GM12878 (cell line): ENCODE data around the gene LIN7B.

Experiments used
- FOXK2 ChIP-seq: fragments of 450-650 bp; IDR thresholded peaks from 2 replicates; pipeline ENCODE4 v1.6.1; 2017; ENCODE audit warnings: mild to moderate bottlenecking, moderate library complexity
- PAX5 ChIP-seq: IDR thresholded peaks from 2 replicates; pipeline ENCODE4 v1.6.1; 2011; ENCODE audit warnings: low read depth, low read length, borderline replicate concordance
- POLR2A ChIP-seq: IDR thresholded peaks from 2 replicates; pipeline ENCODE4 v1.6.1; 2011; ENCODE audit warnings: low read depth, mild to moderate bottlenecking, low read length
- YY1 ChIP-seq: IDR thresholded peaks from 2 replicates; pipeline ENCODE4 v1.6.1; 2011; ENCODE audit warnings: low read depth, mild to moderate bottlenecking, low read length
- TF ChIP-seq, protein P1 (sequence below): fragments of 450-650 bp; IDR thresholded peaks from 2 replicates; pipeline ENCODE4 v1.6.1; 2017; ENCODE audit warnings: mild to moderate bottlenecking, low read depth, inconsistent platforms; ENCODE audit not compliant: poor library complexity, severe bottlenecking

DNA sequence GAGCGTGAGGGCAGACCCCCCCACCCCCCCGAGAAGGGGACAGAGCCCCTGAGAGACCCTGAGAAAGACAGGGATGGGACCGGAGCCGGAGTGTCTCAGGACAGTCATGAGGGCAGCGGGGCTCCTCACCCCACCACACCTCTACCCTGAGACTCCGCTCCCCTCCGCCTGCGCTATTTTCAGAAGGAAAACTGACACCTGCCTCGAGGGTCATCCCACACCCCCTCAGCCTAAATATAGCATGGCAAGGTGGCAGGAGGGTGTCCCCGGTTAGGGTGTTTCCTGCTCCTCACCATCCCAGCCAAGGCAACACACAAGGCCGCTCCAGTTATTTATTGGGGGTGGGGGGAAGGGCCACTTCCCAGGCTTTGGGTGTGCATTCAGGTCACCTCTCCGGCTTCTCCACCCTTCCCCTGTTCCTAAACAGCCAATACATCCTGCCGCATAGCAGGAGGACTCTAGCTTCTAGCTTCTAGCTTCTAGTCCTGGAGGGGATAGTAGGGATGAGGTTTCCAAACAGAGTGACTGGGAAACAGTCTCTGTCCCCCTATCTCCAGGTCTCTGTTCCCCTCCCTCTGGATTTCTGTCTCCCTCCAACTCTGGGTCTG is 48.2 kb upstream of the LIN7B start:
- TF ChIP-seq, protein P1, sequence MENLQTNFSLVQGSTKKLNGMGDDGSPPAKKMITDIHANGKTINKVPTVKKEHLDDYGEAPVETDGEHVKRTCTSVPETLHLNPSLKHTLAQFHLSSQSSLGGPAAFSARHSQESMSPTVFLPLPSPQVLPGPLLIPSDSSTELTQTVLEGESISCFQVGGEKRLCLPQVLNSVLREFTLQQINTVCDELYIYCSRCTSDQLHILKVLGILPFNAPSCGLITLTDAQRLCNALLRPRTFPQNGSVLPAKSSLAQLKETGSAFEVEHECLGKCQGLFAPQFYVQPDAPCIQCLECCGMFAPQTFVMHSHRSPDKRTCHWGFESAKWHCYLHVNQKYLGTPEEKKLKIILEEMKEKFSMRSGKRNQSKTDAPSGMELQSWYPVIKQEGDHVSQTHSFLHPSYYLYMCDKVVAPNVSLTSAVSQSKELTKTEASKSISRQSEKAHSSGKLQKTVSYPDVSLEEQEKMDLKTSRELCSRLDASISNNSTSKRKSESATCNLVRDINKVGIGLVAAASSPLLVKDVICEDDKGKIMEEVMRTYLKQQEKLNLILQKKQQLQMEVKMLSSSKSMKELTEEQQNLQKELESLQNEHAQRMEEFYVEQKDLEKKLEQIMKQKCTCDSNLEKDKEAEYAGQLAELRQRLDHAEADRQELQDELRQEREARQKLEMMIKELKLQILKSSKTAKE = no peak
- TF ChIP-seq POLR2A (no peak), FOXK2 (no peak), PAX5 (no peak), YY1 (no peak)
